ENCODE results near the gene MFAP3. TPM values are rescaled to one million over a fixed set of nuclear protein-coding genes. Genes with fewer than 3 reads are reported as not detected.

Gene MFAP3
- total and polyA plus RNA-seq, 2 experiments from 2014 or later: 20.5 to 88.8 TPM

- 0 out of 2 replicates have a peak, but pooled peaks cover 4% of the 10 kb centered on the region for H3F3A ChIP-seq (ENCODE audit: insufficient read depth)
- peaks cover 12% of the 10 kb centered on the region for H3K4me1 ChIP-seq (ENCODE audit: insufficient read depth)
- H2AFZ ChIP-seq: no peak overlapping the region
- WGBS, 2 experiments (ENCODE audit: low coverage in 1 of 2, low lambda C conversion rate in 2 of 2, missing lambda C conversion rate in 2 of 2): 18 to 19% methylated on average over 5 of the region's 5 CpGs
- no peaks in the 10 kb centered on the region for H3K9me2 ChIP-seq (ENCODE audit: insufficient read depth)
- H3K4me2 ChIP-seq (ENCODE audit: unreplicated experiment): no peak overlapping the region
- H4K20me1 ChIP-seq (ENCODE audit: insufficient read depth): no peaks in the 10 kb centered on the region
- H3K27ac ChIP-seq: no peak overlapping the region
- in situ Hi-C loops (cut with MboI): no loop called here
- TF ChIP-seq EZH2 (IDR thresholded peaks at IDR 0.05; ENCODE audit: insufficient read depth, poor library complexity, severe bottlenecking) (no peak), EZH2phosphoT487 (IDR thresholded peaks at IDR 0.05; ENCODE audit: insufficient read depth, low read depth) (no peak)
- H3K79me2 ChIP-seq (ENCODE audit: insufficient read depth): no peaks in the 10 kb centered on the region
- no peaks in the 10 kb centered on the region; the same call in 1 of the 2 replicates for H3K27me3 ChIP-seq (replicated peaks; ENCODE audit: insufficient read depth)
- H3K36me3 ChIP-seq (ENCODE audit: low read depth): no peaks in the 10 kb centered on the region
- no peaks in the 10 kb centered on the region for H3K9me3 ChIP-seq (ENCODE audit: low read depth)
- H3K9ac ChIP-seq: no peak overlapping the region
- H3K4me3 ChIP-seq: no peak overlapping the region
- peak; percentile 47 for DNase-seq
These were observed 53.8 kb downstream of the MFAP3 start for GRCh38 chr5:154092356-154093141.

GRCh38 chr5:154093142-154093532 lies 54.4 kb downstream of the MFAP3 start:
- in situ Hi-C loops (cut with MboI): no loop called here
- no peak overlapping the region for H3K9ac ChIP-seq

GRCh38 chr5:154095904-154096303 lies 57.1 kb downstream of the MFAP3 start:
- TF ChIP-seq EZH2 (IDR thresholded peaks at IDR 0.05; ENCODE audit: insufficient read depth, poor library complexity, severe bottlenecking) (no peak), EZH2phosphoT487 (IDR thresholded peaks at IDR 0.05; ENCODE audit: insufficient read depth, low read depth) (no peak)
- WGBS, 2 experiments (ENCODE audit: low coverage in 1 of 2, low lambda C conversion rate in 2 of 2, missing lambda C conversion rate in 2 of 2): 53 to 57% methylated on average over 7 of the region's 7 CpGs
- no peaks in the 10 kb centered on the region for H3K36me3 ChIP-seq (ENCODE audit: low read depth)
- peak; percentile 23 for DNase-seq
- in situ Hi-C loops (cut with MboI): no loop called here
- H3K4me2 ChIP-seq (ENCODE audit: unreplicated experiment): no peak overlapping the region
- H3K79me2 ChIP-seq (ENCODE audit: insufficient read depth): no peaks in the 10 kb centered on the region
- H3K4me1 ChIP-seq (ENCODE audit: insufficient read depth): peaks cover 8% of the 10 kb centered on the region
- 0 out of 2 replicates have a peak, but pooled peaks cover 4% of the 10 kb centered on the region for H3F3A ChIP-seq (ENCODE audit: insufficient read depth)
- H3K4me3 ChIP-seq: no peak overlapping the region
- no peaks in the 10 kb centered on the region for H3K9me3 ChIP-seq (ENCODE audit: low read depth)
- no peaks in the 10 kb centered on the region for H3K9me2 ChIP-seq (ENCODE audit: insufficient read depth)
- H2AFZ ChIP-seq: no peak overlapping the region
- H3K27me3 ChIP-seq (replicated peaks; ENCODE audit: insufficient read depth): no peaks in the 10 kb centered on the region; the same call in 1 of the 2 replicates
- H3K27ac ChIP-seq: no peak overlapping the region
- H4K20me1 ChIP-seq (ENCODE audit: insufficient read depth): no peaks in the 10 kb centered on the region
- no peak overlapping the region for H3K9ac ChIP-seq

More at GRCh38 chr5:154093142-154093532, 54.4 kb downstream of the MFAP3 start:
- Histone ChIP-seq H3K27me3 (replicated peaks; ENCODE audit: insufficient read depth) (no peaks in the 10 kb centered on the region; the same call in 1 of the 2 replicates), H3K36me3 (ENCODE audit: low read depth) (no peaks in the 10 kb centered on the region), H3K4me3 (no peak overlapping the region), H3K9me2 (ENCODE audit: insufficient read depth) (no peaks in the 10 kb centered on the region), H3K9me3 (ENCODE audit: low read depth) (no peaks in the 10 kb centered on the region), H3K27ac (no peak overlapping the region), H3K79me2 (ENCODE audit: insufficient read depth) (no peaks in the 10 kb centered on the region), H3K4me1 (ENCODE audit: insufficient read depth) (peaks cover 8% of the 10 kb centered on the region), H4K20me1 (ENCODE audit: insufficient read depth) (no peaks in the 10 kb centered on the region), H3F3A (ENCODE audit: insufficient read depth) (0 out of 2 replicates have a peak, but pooled peaks cover 4% of the 10 kb centered on the region), H2AFZ (no peak overlapping the region), H3K4me2 (ENCODE audit: unreplicated experiment) (no peak overlapping the region)
- no peak for TF ChIP-seq EZH2phosphoT487 (IDR thresholded peaks at IDR 0.05; ENCODE audit: insufficient read depth, low read depth)
- no peak for TF ChIP-seq EZH2 (IDR thresholded peaks at IDR 0.05; ENCODE audit: insufficient read depth, poor library complexity, severe bottlenecking)
- 52 to 53% methylated on average over 2 of the region's 2 CpGs for WGBS, 2 experiments (ENCODE audit: low coverage in 1 of 2, low lambda C conversion rate in 2 of 2, missing lambda C conversion rate in 2 of 2)
- no peak for DNase-seq

GRCh38 chr5:154097031-154097430 lies 58.3 kb downstream of the MFAP3 start:
- no peaks in the 10 kb centered on the region for H3K9me2 ChIP-seq (ENCODE audit: insufficient read depth)
- no peak for DNase-seq
- H3K4me2 ChIP-seq (ENCODE audit: unreplicated experiment): no peak overlapping the region
- no peaks in the 10 kb centered on the region for H3K9me3 ChIP-seq (ENCODE audit: low read depth)
- no peaks in the 10 kb centered on the region; the same call in 1 of the 2 replicates for H3K27me3 ChIP-seq (replicated peaks; ENCODE audit: insufficient read depth)
- no peaks in the 10 kb centered on the region for H3K79me2 ChIP-seq (ENCODE audit: insufficient read depth)
- in situ Hi-C loops (cut with MboI): no loop called here
- H3F3A ChIP-seq (ENCODE audit: insufficient read depth): 0 out of 2 replicates have a peak, but pooled peaks cover 4% of the 10 kb centered on the region
- H4K20me1 ChIP-seq (ENCODE audit: insufficient read depth): no peaks in the 10 kb centered on the region
- no peak overlapping the region for H2AFZ ChIP-seq
- H3K27ac ChIP-seq: no peak overlapping the region
- no peak overlapping the region for H3K9ac ChIP-seq
- WGBS, 2 experiments (ENCODE audit: low coverage in 1 of 2, low lambda C conversion rate in 2 of 2, missing lambda C conversion rate in 2 of 2): 50 to 54% methylated on average over 2 of the region's 2 CpGs
- TF ChIP-seq EZH2 (IDR thresholded peaks at IDR 0.05; ENCODE audit: insufficient read depth, poor library complexity, severe bottlenecking) (no peak), EZH2phosphoT487 (IDR thresholded peaks at IDR 0.05; ENCODE audit: insufficient read depth, low read depth) (no peak)
- H3K36me3 ChIP-seq (ENCODE audit: low read depth): no peaks in the 10 kb centered on the region
- H3K4me3 ChIP-seq: no peak overlapping the region
- peaks cover 5% of the 10 kb centered on the region for H3K4me1 ChIP-seq (ENCODE audit: insufficient read depth)
